Lower leg skin (tissue), 3 donors: ENCODE measurements around the gene CHST9.

Source experiments
- CTCF ChIP-seq, 3 donors: fragments of 450-650 bp; IDR thresholded peaks; one replicate each; pipeline ENCODE4 v1.5.1; 2016; ENCODE audit warnings: antibody characterized with exemption in 3 of 3, mild to moderate bottlenecking in 3 of 3, moderate library complexity in 2 of 3
- POLR2A ChIP-seq, 2 donors: fragments of 450-650 bp; IDR thresholded peaks; one replicate each; pipeline ENCODE4 v1.6.1; 2016 to 2017; ENCODE audit warnings: antibody characterized with exemption in 2 of 2, mild to moderate bottlenecking in 1 of 2, moderate library complexity in 1 of 2

DNA sequence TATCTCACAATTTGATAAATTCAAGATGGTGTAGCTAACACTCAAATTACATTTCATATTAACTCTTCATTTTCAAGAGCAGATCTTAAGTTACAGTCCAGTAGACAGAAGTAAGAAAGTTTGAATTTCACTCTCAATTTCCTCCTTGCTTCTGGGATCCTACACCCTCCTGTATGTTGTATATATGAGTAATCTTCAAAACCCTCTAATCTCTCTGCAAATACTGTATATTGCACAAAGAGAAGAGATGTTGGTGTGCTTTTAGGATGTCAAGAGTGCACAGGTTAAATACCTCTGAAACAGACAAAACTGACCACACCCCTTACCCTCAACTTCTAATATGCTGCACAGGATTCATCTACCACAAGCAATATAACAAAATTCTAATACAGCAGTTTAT is 6.7 kb downstream of the CHST9 start:
- TF ChIP-seq POLR2A (IDR thresholded peaks at IDR 0.05) (no peak), CTCF (IDR thresholded peaks at IDR 0.05) (no peak)
